ENCODE results near the gene CAMK1D.

DNA sequence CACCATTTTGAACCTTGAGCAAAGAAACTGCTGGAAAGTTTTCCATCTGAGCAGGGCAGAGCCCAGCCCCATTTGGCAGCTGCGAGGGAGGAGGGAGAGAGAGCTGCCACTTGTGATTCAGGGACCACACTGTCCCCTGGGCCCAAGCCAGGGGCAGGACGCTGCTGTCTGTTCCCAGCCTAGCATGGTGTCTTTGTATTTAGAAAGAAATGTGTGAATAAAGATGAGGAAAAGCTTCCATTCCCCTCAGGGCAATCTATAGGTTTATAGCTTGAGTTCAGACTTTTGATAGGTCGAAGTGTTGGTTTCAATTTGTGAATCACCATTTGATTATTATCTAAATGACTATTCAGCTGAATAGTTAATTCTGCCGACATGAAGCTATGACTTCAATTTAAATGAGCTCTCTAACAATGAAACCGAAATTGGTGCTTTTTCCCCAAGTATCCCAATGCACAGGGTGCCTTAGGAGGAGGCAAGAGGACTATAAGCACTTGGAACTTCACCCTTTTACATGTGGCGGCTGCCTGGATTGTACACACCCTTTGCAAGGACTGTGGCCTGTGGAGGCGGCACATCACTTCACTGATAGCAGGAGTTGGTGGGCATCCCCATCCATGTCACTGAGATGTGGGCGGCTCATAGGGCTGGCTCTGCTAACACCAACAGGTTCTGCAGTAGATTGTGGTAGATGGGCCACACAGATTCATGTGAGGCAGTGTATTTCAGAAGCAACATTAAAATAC lies 428.7 kb downstream of the CAMK1D start:
- TF ChIP-seq, protein P1, sequence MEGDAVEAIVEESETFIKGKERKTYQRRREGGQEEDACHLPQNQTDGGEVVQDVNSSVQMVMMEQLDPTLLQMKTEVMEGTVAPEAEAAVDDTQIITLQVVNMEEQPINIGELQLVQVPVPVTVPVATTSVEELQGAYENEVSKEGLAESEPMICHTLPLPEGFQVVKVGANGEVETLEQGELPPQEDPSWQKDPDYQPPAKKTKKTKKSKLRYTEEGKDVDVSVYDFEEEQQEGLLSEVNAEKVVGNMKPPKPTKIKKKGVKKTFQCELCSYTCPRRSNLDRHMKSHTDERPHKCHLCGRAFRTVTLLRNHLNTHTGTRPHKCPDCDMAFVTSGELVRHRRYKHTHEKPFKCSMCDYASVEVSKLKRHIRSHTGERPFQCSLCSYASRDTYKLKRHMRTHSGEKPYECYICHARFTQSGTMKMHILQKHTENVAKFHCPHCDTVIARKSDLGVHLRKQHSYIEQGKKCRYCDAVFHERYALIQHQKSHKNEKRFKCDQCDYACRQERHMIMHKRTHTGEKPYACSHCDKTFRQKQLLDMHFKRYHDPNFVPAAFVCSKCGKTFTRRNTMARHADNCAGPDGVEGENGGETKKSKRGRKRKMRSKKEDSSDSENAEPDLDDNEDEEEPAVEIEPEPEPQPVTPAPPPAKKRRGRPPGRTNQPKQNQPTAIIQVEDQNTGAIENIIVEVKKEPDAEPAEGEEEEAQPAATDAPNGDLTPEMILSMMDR (IDR thresholded peaks at IDR 0.05): no peak
- TF ChIP-seq POLR2A (IDR thresholded peaks at IDR 0.05): no peak
- no peak for TF ChIP-seq POLR2AphosphoS5 (IDR thresholded peaks at IDR 0.05; ENCODE audit: insufficient read depth in 1 of 2, low read depth in 1 of 2)
